HG03460 (cell line): ENCODE data around the gene EFHC2.
"Not testable (repeated sequence)": the region's sequence is repeated elsewhere in the genome, so short reads cannot be mapped to it uniquely, and the experiment has no call there.

Experiments
- ATAC-seq: cut with Tn5 transposase; IDR thresholded peaks from one replicate; pipeline ENCODE4 v1.9.1; 2021; ENCODE audit not compliant: unreplicated experiment

The EFHC2 gene

GRCh38 chrX:44303119-44303518, 40.4 kb downstream of the EFHC2 start:
- ATAC-seq: no peak

- no peak for ATAC-seq
Observed at GRCh38 chrX:44299177-44299576, 44.3 kb downstream of the EFHC2 start.

GRCh38 chrX:44291468-44292092, 51.9 kb downstream of the EFHC2 start:
- ATAC-seq: peak; percentile 65

GRCh38 chrX:44290718-44291117, 52.8 kb downstream of the EFHC2 start:
- no peak for ATAC-seq

GRCh38 chrX:44282753-44283152, 60.7 kb downstream of the EFHC2 start:
- ATAC-seq: no peak

GRCh38 chrX:44280116-44280515, 63.4 kb downstream of the EFHC2 start:
- ATAC-seq: no peak

GRCh38 chrX:44274096-44274495, 69.4 kb downstream of the EFHC2 start:
- ATAC-seq: no peak

- no peak for ATAC-seq
Observed at GRCh38 chrX:44267861-44268260, 75.6 kb downstream of the EFHC2 start.

GRCh38 chrX:44267116-44267515, 76.4 kb downstream of the EFHC2 start:
- ATAC-seq: no peak

GRCh38 chrX:44265559-44265958, 77.9 kb downstream of the EFHC2 start:
- ATAC-seq: no peak

- ATAC-seq: no peak
Observed at GRCh38 chrX:44264936-44265335, 78.5 kb downstream of the EFHC2 start.

GRCh38 chrX:44261286-44261685, 82.2 kb downstream of the EFHC2 start:
- ATAC-seq: no peak

- no peak for ATAC-seq
Observed at GRCh38 chrX:44260609-44261008, 82.9 kb downstream of the EFHC2 start.

GRCh38 chrX:44255742-44256141, 87.7 kb downstream of the EFHC2 start:
- not testable (repeated sequence) for ATAC-seq

GRCh38 chrX:44253575-44253942, 89.9 kb downstream of the EFHC2 start:
- peak; percentile 28 for ATAC-seq

- peak; percentile 97 for ATAC-seq
Observed at GRCh38 chrX:44252688-44253574, 90.5 kb downstream of the EFHC2 start.

GRCh38 chrX:44247468-44247867, 96.0 kb downstream of the EFHC2 start:
- ATAC-seq: no peak

- no peak for ATAC-seq
Observed at GRCh38 chrX:44246826-44247225, 96.6 kb downstream of the EFHC2 start.

GRCh38 chrX:44245733-44246132, 97.7 kb downstream of the EFHC2 start:
- ATAC-seq: no peak

- no peak for ATAC-seq
Observed at GRCh38 chrX:44244008-44244407, 99.5 kb downstream of the EFHC2 start.

GRCh38 chrX:44241546-44241945, 101.9 kb downstream of the EFHC2 start:
- ATAC-seq: no peak

GRCh38 chrX:44240036-44240435, 103.4 kb downstream of the EFHC2 start:
- ATAC-seq: no peak
